HTR-8/SVneo (cell line): ENCODE data around the gene STX4.

Source experiments
- DNase-seq: peaks from one replicate; pipeline ENCODE4 v3.0.0; 2011; ENCODE audit warnings: low spot score, mixed read lengths; ENCODE audit not compliant: insufficient read length
- FAIRE-seq: peaks from 2 replicates; lab custom pipeline; 2011; peaks lifted over from hg19 to GRCh38; lab: Jason Lieb, UNC

Gene STX4

GRCh38 chr16:31032736-31033708, at the start of gene STX4:
TSS of gene STX4 (plus strand) at chr16:31033558. CDS start at chr16:31033806, 248 bp downstream.
- DNase-seq = peak; percentile 98

GRCh38 chr16:30983898-30984610, 49.3 kb upstream of the STX4 start:
- FAIRE-seq (no peak), DNase-seq (no peak)

More at GRCh38 chr16:31032736-31033708, at the start of gene STX4:
- peak; percentile 98 for FAIRE-seq

GRCh38 chr16:30984669-30985400, 48.5 kb upstream of the STX4 start, which contains the start of gene HSD3B7:
TSS of gene HSD3B7 (plus strand) at chr16:30985207. CDS start at chr16:30985659, 452 bp downstream.
- peak; percentile 78 for FAIRE-seq
- peak; percentile 96 for DNase-seq

GRCh38 chr16:30985401-30986128, 47.8 kb upstream of the STX4 start:
- FAIRE-seq = peak; percentile 90
- DNase-seq = peak; percentile 51

- DNase-seq (no peak), FAIRE-seq (peak; percentile 77)
These were observed 47.0 kb upstream of the STX4 start for GRCh38 chr16:30986129-30986991.

- FAIRE-seq = no peak
- no peak for DNase-seq
These were observed 45.7 kb upstream of the STX4 start for GRCh38 chr16:30987581-30988190.

GRCh38 chr16:30989469-30990047, 43.8 kb upstream of the STX4 start:
- FAIRE-seq (no peak), DNase-seq (no peak)

- FAIRE-seq = no peak
- DNase-seq = no peak
These were observed 43.3 kb upstream of the STX4 start for GRCh38 chr16:30990105-30990504.

GRCh38 chr16:30991052-30991451, 42.3 kb upstream of the STX4 start:
- no peak for FAIRE-seq
- DNase-seq = no peak

GRCh38 chr16:30992276-30992780, 41.0 kb upstream of the STX4 start:
- peak; percentile 57 for FAIRE-seq

GRCh38 chr16:30992931-30993816, 40.2 kb upstream of the STX4 start:
- FAIRE-seq (no peak), DNase-seq (no peak)

More at GRCh38 chr16:30992276-30992780, 41.0 kb upstream of the STX4 start:
- no peak for DNase-seq

GRCh38 chr16:30995927-30996323, 37.4 kb upstream of the STX4 start:
- FAIRE-seq (no peak), DNase-seq (no peak)

GRCh38 chr16:30996324-30996984, 36.9 kb upstream of the STX4 start:
- no peak for FAIRE-seq
- no peak for DNase-seq

- DNase-seq (peak; percentile 82), FAIRE-seq (no peak)
These were observed 36.2 kb upstream of the STX4 start for GRCh38 chr16:30996985-30997724.
